Measurements from ENCODE around the gene CFAP74. TPM values are rescaled to one million over a fixed set of nuclear protein-coding genes. Genes with fewer than 3 reads are reported as not detected.

Gene CFAP74
- total RNA-seq, 2 donors from 2014 or later = not detected

DNA sequence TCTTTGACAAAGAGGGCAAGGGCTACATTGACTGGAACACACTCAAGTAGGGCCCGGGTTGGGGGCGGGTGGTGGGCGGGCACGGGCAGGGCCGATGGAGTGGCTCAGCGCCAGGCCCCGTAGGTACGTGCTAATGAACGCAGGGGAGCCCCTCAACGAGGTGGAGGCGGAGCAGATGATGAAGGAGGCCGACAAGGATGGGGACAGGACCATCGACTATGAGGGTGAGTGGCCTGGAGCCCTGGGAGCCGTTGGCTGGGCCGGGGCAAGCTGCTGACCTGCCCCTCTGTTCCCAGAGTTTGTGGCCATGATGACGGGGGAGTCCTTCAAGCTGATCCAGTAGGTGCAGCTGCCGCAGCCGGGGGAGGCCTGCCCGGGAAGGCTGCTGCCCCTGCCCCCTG lies 86.7 kb downstream of the CFAP74 start:
- TF ChIP-seq, protein P1, sequence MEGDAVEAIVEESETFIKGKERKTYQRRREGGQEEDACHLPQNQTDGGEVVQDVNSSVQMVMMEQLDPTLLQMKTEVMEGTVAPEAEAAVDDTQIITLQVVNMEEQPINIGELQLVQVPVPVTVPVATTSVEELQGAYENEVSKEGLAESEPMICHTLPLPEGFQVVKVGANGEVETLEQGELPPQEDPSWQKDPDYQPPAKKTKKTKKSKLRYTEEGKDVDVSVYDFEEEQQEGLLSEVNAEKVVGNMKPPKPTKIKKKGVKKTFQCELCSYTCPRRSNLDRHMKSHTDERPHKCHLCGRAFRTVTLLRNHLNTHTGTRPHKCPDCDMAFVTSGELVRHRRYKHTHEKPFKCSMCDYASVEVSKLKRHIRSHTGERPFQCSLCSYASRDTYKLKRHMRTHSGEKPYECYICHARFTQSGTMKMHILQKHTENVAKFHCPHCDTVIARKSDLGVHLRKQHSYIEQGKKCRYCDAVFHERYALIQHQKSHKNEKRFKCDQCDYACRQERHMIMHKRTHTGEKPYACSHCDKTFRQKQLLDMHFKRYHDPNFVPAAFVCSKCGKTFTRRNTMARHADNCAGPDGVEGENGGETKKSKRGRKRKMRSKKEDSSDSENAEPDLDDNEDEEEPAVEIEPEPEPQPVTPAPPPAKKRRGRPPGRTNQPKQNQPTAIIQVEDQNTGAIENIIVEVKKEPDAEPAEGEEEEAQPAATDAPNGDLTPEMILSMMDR (IDR thresholded peaks at IDR 0.05) = no peak
- no peaks in the 10 kb centered on the region for H3K9me3 ChIP-seq
- H3K36me3 ChIP-seq = no peaks in the 10 kb centered on the region
- H3K4me3 ChIP-seq = no peak overlapping the region
- no peak for ATAC-seq (ENCODE audit: insufficient number of reproducible peaks, low FRiP score, low read depth)
- DNase-seq (ENCODE audit: low spot score) = no peak
- H3K4me1 ChIP-seq (ENCODE audit: control insufficient read depth in 1 of 2, low read depth in 2 of 2) = peaks cover 0 to 10% of the 10 kb centered on the region in 2 donors
- no peaks in the 10 kb centered on the region for H3K27me3 ChIP-seq (replicated peaks; ENCODE audit: insufficient read depth)
- H3K27ac ChIP-seq = no peak overlapping the region

DNA sequence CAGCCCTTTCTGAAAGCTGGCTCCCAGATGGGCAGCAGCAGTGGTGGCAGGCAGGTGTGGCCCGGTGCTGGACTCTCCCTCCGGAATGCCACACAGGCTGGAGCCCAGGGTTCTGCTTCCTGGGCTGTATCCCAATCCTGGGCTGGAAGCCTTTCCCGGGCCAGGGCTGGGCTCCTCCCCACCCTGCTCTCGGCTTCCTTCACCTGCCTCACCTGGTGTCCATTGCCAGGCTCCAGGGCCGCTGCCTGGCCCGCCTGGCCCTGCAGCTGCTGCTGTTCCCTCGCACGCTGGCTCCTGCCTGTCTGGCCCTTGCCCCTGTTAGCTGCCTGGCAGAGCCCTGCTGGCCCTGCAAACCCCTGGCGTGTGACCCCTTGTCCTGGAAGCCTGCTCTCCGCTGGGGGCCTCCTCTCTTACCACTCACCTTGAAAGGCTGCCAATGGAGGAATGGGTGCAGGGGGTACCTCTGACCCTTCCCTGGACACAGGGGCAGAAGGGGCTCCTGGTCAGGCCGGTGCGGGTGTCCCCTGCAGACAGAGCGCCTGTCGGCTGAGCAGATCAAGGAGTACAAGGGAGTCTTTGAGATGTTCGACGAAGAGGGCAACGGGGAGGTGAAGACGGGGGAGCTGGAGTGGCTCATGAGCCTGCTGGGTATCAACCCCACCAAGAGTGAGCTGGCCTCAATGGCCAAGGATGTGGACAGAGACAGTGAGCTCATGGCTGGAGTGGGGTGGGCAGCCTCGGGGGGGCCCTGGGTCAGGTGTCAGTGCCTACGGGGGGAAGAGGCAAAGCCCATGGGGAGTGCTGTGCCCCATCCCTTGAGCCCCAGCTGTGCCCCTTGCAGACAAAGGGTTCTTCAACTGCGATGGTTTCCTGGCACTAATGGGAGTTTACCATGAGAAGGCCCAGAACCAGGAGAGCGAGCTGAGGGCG lies 87.4 kb downstream of the CFAP74 start:
- TF ChIP-seq, protein P1 (IDR thresholded peaks at IDR 0.05) = no peak
- Histone ChIP-seq H3K4me1 (ENCODE audit: control insufficient read depth in 1 of 2, low read depth in 2 of 2) (peaks cover 0 to 10% of the 10 kb centered on the region in 2 donors), H3K36me3 (no peaks in the 10 kb centered on the region), H3K9me3 (no peaks in the 10 kb centered on the region), H3K4me3 (no peak overlapping the region), H3K27me3 (replicated peaks; ENCODE audit: insufficient read depth) (no peaks in the 10 kb centered on the region), H3K27ac (no peak overlapping the region)
- DNase-seq (ENCODE audit: low spot score) (no peak), ATAC-seq (ENCODE audit: insufficient number of reproducible peaks, low FRiP score, low read depth) (no peak)

- Histone ChIP-seq H3K36me3 (no peaks in the 10 kb centered on the region), H3K9me3 (no peaks in the 10 kb centered on the region), H3K27me3 (replicated peaks; ENCODE audit: insufficient read depth) (no peaks in the 10 kb centered on the region), H3K4me3 (no peak within 1 kb of the TSS), H3K4me1 (ENCODE audit: control insufficient read depth in 1 of 2, low read depth in 2 of 2) (peaks cover 0 to 13% of the 10 kb centered on the region in 2 donors), H3K27ac (no peak within 1 kb of the TSS)
- ATAC-seq (ENCODE audit: insufficient number of reproducible peaks, low FRiP score, low read depth) = no peak
- no peak for DNase-seq (ENCODE audit: low spot score)
- TF ChIP-seq, protein P1 (IDR thresholded peaks at IDR 0.05) = no peak
Measured at GRCh38 chr1:1914971-1915692, 88.5 kb downstream of the CFAP74 start, which contains the start of gene CALML6. Gene CALML6, plus strand, starts transcription at chr1:1915260. Its CDS starts 21 bp downstream, at chr1:1915281.

DNA sequence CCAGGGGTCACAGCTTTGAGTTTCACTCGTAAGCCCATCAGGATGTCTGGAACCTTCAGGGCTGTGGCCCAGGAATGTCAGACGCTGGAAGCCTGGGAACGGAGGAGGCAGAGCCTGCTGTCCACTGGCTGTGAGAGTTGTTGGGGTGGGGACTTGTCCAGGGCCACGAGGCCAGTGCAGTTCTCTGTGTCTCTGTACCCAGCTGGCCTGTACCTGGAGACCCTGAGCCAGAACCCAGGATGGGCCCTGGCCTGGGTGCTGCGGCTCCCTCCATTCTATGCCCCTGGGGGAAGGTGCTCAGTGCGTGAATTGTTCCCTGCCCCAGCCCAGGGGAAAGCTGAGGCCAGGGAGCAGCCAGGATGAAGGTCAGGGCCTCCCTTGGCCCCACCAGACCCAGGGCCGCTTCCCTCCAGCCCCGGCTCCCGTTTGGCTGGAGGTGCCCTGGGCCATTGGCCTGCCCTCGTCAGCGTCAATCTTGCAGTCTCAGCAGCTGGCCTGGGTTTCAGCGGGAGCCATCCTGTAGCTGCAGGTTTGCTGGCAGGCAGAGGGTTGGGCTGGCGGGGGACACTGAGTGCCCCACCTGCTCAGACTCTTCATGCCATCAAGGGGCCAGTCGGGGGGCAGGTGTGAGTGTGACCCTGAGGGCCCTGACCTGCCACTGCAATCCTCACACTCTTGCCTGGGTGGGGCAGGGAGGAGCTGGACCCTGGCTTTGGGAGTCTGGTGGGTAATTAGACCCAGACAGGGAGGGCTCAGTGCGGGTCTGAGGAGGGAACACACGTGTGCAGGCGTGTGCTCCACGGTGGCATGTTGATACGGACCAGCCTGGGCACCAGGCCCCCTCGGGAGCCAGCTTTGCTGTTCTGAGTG lies 89.2 kb downstream of the CFAP74 start:
- no peak overlapping the region for H3K4me3 ChIP-seq
- ATAC-seq (ENCODE audit: insufficient number of reproducible peaks, low FRiP score, low read depth) = no peak
- H3K27me3 ChIP-seq (replicated peaks; ENCODE audit: insufficient read depth) = no peaks in the 10 kb centered on the region
- no peak for DNase-seq (ENCODE audit: low spot score)
- TF ChIP-seq, protein P1 (IDR thresholded peaks at IDR 0.05) = no peak
- no peaks in the 10 kb centered on the region for H3K36me3 ChIP-seq
- H3K27ac ChIP-seq = no peak overlapping the region
- no peaks in the 10 kb centered on the region for H3K9me3 ChIP-seq
- peaks cover 3 to 19% of the 10 kb centered on the region in 2 donors for H3K4me1 ChIP-seq (ENCODE audit: control insufficient read depth in 1 of 2, low read depth in 2 of 2)

All from thoracic aorta (tissue), 2 donors.